HG03025 (cell line): ENCODE results near the gene TDRD10.

Source experiments
- ATAC-seq: cut with Tn5 transposase; IDR thresholded peaks from one replicate; pipeline ENCODE4 v1.9.1; 2021; ENCODE audit warnings: mild to moderate bottlenecking, moderate library complexity; ENCODE audit not compliant: unreplicated experiment, low FRiP score

The TDRD10 gene

GRCh38 chr1:154502066-154502743 lies at the start of gene TDRD10, which contains the start of gene SHE:
Gene TDRD10, plus strand, starts transcription at chr1:154502219. Its CDS starts 4,685 bp downstream, at chr1:154506904.
Gene SHE, minus strand, starts transcription at chr1:154502412. Its CDS starts 386 bp downstream, at chr1:154502026.
- no peak for ATAC-seq

- ATAC-seq, result no peak
These were observed 48.9 kb upstream of the TDRD10 start for GRCh38 chr1:154453161-154453560.

GRCh38 chr1:154453574-154454352 lies 48.3 kb upstream of the TDRD10 start:
- ATAC-seq, result no peak

GRCh38 chr1:154454386-154455120 lies 47.5 kb upstream of the TDRD10 start:
- ATAC-seq, result no peak

GRCh38 chr1:154456631-154457030 lies 45.4 kb upstream of the TDRD10 start:
- no peak for ATAC-seq

- no peak for ATAC-seq
These were observed 42.9 kb upstream of the TDRD10 start for GRCh38 chr1:154459080-154459479.

GRCh38 chr1:154460695-154461260 lies 41.2 kb upstream of the TDRD10 start:
- ATAC-seq, result no peak

GRCh38 chr1:154463512-154463990 lies 38.5 kb upstream of the TDRD10 start:
- ATAC-seq, result no peak

- no peak for ATAC-seq
These were observed 36.3 kb upstream of the TDRD10 start for GRCh38 chr1:154465621-154466195.

- ATAC-seq, result no peak
These were observed 35.8 kb upstream of the TDRD10 start for GRCh38 chr1:154466206-154466605.

- ATAC-seq, result no peak
These were observed 35.0 kb upstream of the TDRD10 start for GRCh38 chr1:154466921-154467417.

- no peak for ATAC-seq
These were observed 34.5 kb upstream of the TDRD10 start for GRCh38 chr1:154467434-154468102.

- no peak for ATAC-seq
These were observed 33.3 kb upstream of the TDRD10 start for GRCh38 chr1:154468535-154469250.

- no peak for ATAC-seq
These were observed 32.0 kb upstream of the TDRD10 start for GRCh38 chr1:154469844-154470560.

- ATAC-seq, result no peak
These were observed 30.7 kb upstream of the TDRD10 start for GRCh38 chr1:154471304-154471703.

- ATAC-seq, result no peak
These were observed 27.2 kb upstream of the TDRD10 start for GRCh38 chr1:154474802-154475201.

- ATAC-seq, result no peak
These were observed 25.2 kb upstream of the TDRD10 start for GRCh38 chr1:154476791-154477190.

GRCh38 chr1:154478013-154478412 lies 24.0 kb upstream of the TDRD10 start:
- no peak for ATAC-seq
